HepG2 (cell line): ENCODE measurements around the gene KCNAB3. TPM values are rescaled to one million over a fixed set of nuclear protein-coding genes. Genes with fewer than 3 reads are reported as not detected.

Experiments
- ADNP ChIP-seq: sonication (generic); formaldehyde crosslinking; IDR thresholded peaks from 2 replicates; pipeline ENCODE4 v1.4.0; 2020; ENCODE audit warnings: missing genetic modification reagents
- AKAP8 ChIP-seq: sonication (generic); formaldehyde crosslinking; IDR thresholded peaks from 2 replicates; pipeline ENCODE4 v1.5.1; 2020; ENCODE audit warnings: mild to moderate bottlenecking, missing genetic modification reagents
- ARHGAP35 ChIP-seq: sonication (generic); formaldehyde crosslinking; IDR thresholded peaks from 2 replicates; pipeline ENCODE4 v1.9.0; 2022; ENCODE audit warnings: mild to moderate bottlenecking, inconsistent platforms, moderate library complexity, missing genetic modification reagents, borderline replicate concordance
- ARNT ChIP-seq: fragments of 450-650 bp; IDR thresholded peaks from 2 replicates; pipeline ENCODE4 v1.6.1; 2017
- CHD4 ChIP-seq: fragments of 200-600 bp; sonication (generic); IDR thresholded peaks from 2 replicates; pipeline ENCODE4 v1.7.0; 2017; ENCODE audit warnings: mild to moderate bottlenecking, low read length, borderline replicate concordance
- CREBL2 ChIP-seq: sonication (generic); formaldehyde crosslinking; IDR thresholded peaks from 2 replicates; pipeline ENCODE4 v1.8.1; 2023; ENCODE audit warnings: missing genetic modification reagents, mild to moderate bottlenecking, borderline replicate concordance
- EED ChIP-seq: sonication (generic); formaldehyde crosslinking; IDR thresholded peaks from 2 replicates; pipeline ENCODE4 v1.5.0; 2020; ENCODE audit warnings: mild to moderate bottlenecking, missing genetic modification reagents
- FOXJ3 ChIP-seq: sonication (generic); formaldehyde crosslinking; IDR thresholded peaks from 2 replicates; pipeline ENCODE4 v1.4.0; 2020; ENCODE audit warnings: missing genetic modification reagents, mild to moderate bottlenecking, borderline replicate concordance
- JARID2 ChIP-seq: sonication (generic); formaldehyde crosslinking; IDR thresholded peaks from 2 replicates; pipeline ENCODE4 v1.8.1; 2023; ENCODE audit warnings: missing genetic modification reagents, inconsistent platforms; ENCODE audit not compliant: insufficient replicate concordance
- KDM5B ChIP-seq: sonication (generic); formaldehyde crosslinking; IDR thresholded peaks from 2 replicates; pipeline ENCODE4 v1.4.0; 2020; ENCODE audit warnings: missing genetic modification reagents, mild to moderate bottlenecking, borderline replicate concordance
- KMT2A ChIP-seq: sonication (generic); formaldehyde crosslinking; IDR thresholded peaks from 2 replicates; pipeline ENCODE4 v1.4.0; 2020; ENCODE audit warnings: missing genetic modification reagents
- MAFK ChIP-seq, 2 experiments: IDR thresholded peaks in 1 of 2; conservative IDR thresholded peaks in 1 of 2; 2 replicates each; pipeline ENCODE4 v1.6.1; 2011; ENCODE audit warnings: improper control_type of control experiment in 2 of 2, low read length in 2 of 2
- MXI1 ChIP-seq: IDR thresholded peaks from 3 replicates; pipeline ENCODE4 v1.6.1; 2012; ENCODE audit warnings: low read depth, low read length, inconsistent platforms, borderline replicate concordance
- RORA ChIP-seq: sonication (generic); formaldehyde crosslinking; IDR thresholded peaks from 2 replicates; pipeline ENCODE4 v1.5.0; 2020; ENCODE audit warnings: mild to moderate bottlenecking, missing genetic modification reagents, moderate library complexity
- SCMH1 ChIP-seq: sonication (generic); formaldehyde crosslinking; IDR thresholded peaks from 2 replicates; pipeline ENCODE4 v1.9.0; 2021; ENCODE audit warnings: missing genetic modification reagents, mild to moderate bottlenecking, borderline replicate concordance
- SETDB1 ChIP-seq: sonication (generic); formaldehyde crosslinking; IDR thresholded peaks from 2 replicates; pipeline ENCODE4 v1.5.1; 2020; ENCODE audit warnings: missing genetic modification reagents, mild to moderate bottlenecking, borderline replicate concordance
- SIN3B ChIP-seq: fragments of 150-350 bp; IDR thresholded peaks from 2 replicates; pipeline ENCODE4 v1.6.1; 2014; ENCODE audit warnings: low read length
- SOX5 ChIP-seq: IDR thresholded peaks from 2 replicates; pipeline ENCODE4 v1.6.1; 2016; ENCODE audit warnings: borderline replicate concordance
- TBX3 ChIP-seq: fragments of 450-650 bp; IDR thresholded peaks from 2 replicates; pipeline ENCODE4 v1.6.1; 2017; ENCODE audit warnings: antibody characterized with exemption, mild to moderate bottlenecking, inconsistent platforms, borderline replicate concordance
- TMF1 ChIP-seq: sonication (generic); formaldehyde crosslinking; IDR thresholded peaks from 2 replicates; pipeline ENCODE4 v1.8.1; 2022; ENCODE audit warnings: low read depth, missing genetic modification reagents
- XRCC5 ChIP-seq: fragments of 200-400 bp; formaldehyde crosslinking; optimal IDR thresholded peaks from 2 replicates; pipeline ENCODE3; 2017; ENCODE audit warnings: mild to moderate bottlenecking, low read length
- ZBTB1 ChIP-seq: sonication (generic); formaldehyde crosslinking; IDR thresholded peaks from 2 replicates; pipeline ENCODE4 v1.4.0; 2020; ENCODE audit warnings: missing genetic modification reagents, borderline replicate concordance
- ZMYM3 ChIP-seq: sonication (generic); formaldehyde crosslinking; IDR thresholded peaks from 2 replicates; pipeline ENCODE4 v1.5.1; 2020; ENCODE audit warnings: mild to moderate bottlenecking, missing genetic modification reagents
- ZMYM4 ChIP-seq: sonication (generic); formaldehyde crosslinking; IDR thresholded peaks from 2 replicates; pipeline ENCODE4 v1.8.1; 2023; ENCODE audit warnings: mild to moderate bottlenecking, missing genetic modification reagents
- ZNF124 ChIP-seq: sonication (generic); formaldehyde crosslinking; IDR thresholded peaks from 2 replicates; pipeline ENCODE4 v1.4.0; 2020; ENCODE audit warnings: missing genetic modification reagents
- ZNF280B ChIP-seq: sonication (generic); formaldehyde crosslinking; IDR thresholded peaks from 2 replicates; pipeline ENCODE4 v1.5.0; 2020; ENCODE audit warnings: missing genetic modification reagents, mild to moderate bottlenecking, borderline replicate concordance
- ZNF501 ChIP-seq: sonication (generic); formaldehyde crosslinking; IDR thresholded peaks from 2 replicates; pipeline ENCODE4 v1.5.1; 2020; ENCODE audit warnings: mild to moderate bottlenecking, moderate library complexity, missing genetic modification reagents
- ZNF576 ChIP-seq: sonication (generic); formaldehyde crosslinking; IDR thresholded peaks from 2 replicates; pipeline ENCODE4 v1.4.0; 2020; ENCODE audit warnings: mild to moderate bottlenecking, missing genetic modification reagents
- ZNF737 ChIP-seq: sonication (generic); formaldehyde crosslinking; IDR thresholded peaks from 2 replicates; pipeline ENCODE4 v1.5.0; 2020; ENCODE audit warnings: missing genetic modification reagents, mild to moderate bottlenecking, borderline replicate concordance
- ZNF790 ChIP-seq: sonication (generic); formaldehyde crosslinking; IDR thresholded peaks from 2 replicates; pipeline ENCODE4 v1.8.0; 2022; ENCODE audit warnings: missing genetic modification reagents, mild to moderate bottlenecking, borderline replicate concordance
- polyA plus RNA-seq, 8 experiments: library from polyadenylated mRNA; depleted of rRNA in 3 of 8; stranded (reverse) in 7 of 8; unstranded in 1 of 8; fragments of >200 nt; fragmentation: Illumina TruSeq in 4 of 8; extraction: Trizol in 4 of 8; gene quantifications; 2 replicates each; pipeline versions ENCODE4 v1.2.1 to v1.2.3, GENCODE V29; 2011 to 2016; ENCODE audit warnings: low read depth in 4 of 8, missing spikeins in 1 of 8, mixed read lengths in 1 of 8; ENCODE audit not compliant: insufficient read depth in 1 of 8
- total RNA-seq, 5 experiments: library from RNA; depleted of rRNA; stranded (reverse); fragments of >200 nt; fragmentation: Illumina TruSeq; extraction: Trizol; gene quantifications; 2 replicates each; pipeline ENCODE4 v1.2.3, GENCODE V29; 2016; ENCODE audit warnings: low read depth in 1 of 5

KCNAB3 gene
- total and polyA plus RNA-seq, 2 of the 13 experiments (the other 11 are each of a cell fraction or from before 2014, with no cell fraction given), result 0.29 to 0.88 TPM

DNA sequence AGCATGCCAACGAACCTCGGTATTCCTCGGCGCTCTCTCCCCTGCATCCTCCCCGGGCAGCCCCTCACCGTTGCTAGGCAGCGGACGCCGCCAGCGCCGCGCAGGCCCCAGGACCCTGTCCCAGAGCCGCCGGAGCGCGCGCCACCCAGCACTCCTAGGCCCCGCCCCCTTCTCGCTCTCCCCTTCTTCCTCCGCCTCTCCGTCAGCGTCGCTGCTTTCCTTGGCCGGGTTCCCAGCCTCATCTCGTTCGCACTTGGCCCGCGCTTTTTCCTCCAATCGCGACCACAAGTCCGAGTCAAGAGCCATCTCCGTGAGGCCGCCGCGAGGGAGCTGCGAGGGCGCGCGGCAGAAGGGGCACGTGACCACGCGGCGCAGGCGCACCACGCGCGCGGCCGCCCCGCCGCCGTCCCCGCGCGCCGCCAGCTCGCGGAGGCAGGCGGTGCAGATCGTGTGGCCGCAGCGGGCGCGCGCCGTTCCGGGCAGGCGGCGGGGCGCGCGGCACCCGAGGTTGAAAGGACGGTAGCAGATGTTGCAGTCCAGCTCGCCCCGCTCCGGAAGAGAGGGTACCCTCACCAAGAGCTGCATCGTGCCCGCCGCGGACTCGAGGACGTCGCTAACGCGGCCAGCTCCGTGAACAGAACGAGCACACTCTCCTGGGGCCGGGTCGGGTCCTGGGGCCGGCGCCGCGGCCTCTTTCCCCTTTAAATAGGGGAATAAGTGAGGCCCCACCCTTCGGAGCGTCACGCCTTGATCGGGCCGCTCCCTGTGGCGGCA, 13.9 kb downstream of the KCNAB3 start, which contains the start of gene RNF227 (continued):
- TF ChIP-seq ZNF501 (CRISPR knock-in tag), result no peak; the same call in 1 of the 2 replicates
- TF ChIP-seq ZNF124 (CRISPR knock-in tag), result peak; percentile 62; the same call in 1 of the 2 replicates
- TF ChIP-seq EED, result peak; percentile 76; the same call in 1 of the 2 replicates
- TF ChIP-seq MXI1, result no peak
- no peak for TF ChIP-seq ADNP (CRISPR knock-in tag)
- TF ChIP-seq ZNF790 (CRISPR knock-in tag), result peak; percentile 63; the same call in 1 of the 2 replicates
- TF ChIP-seq ZNF737 (CRISPR knock-in tag), result 0 out of 2 replicates have a peak, but pooled peaks have one; percentile 70
- peak; percentile 84; the same call in 1 of the 2 replicates for TF ChIP-seq ARHGAP35 (CRISPR knock-in tag)
- 0 out of 2 replicates have a peak, but pooled peaks have one; percentile 51 for TF ChIP-seq ZMYM4 (CRISPR knock-in tag)
- peak; percentile 96; the same call in 1 of the 2 replicates for TF ChIP-seq TMF1
- TF ChIP-seq ZNF576 (CRISPR knock-in tag), result peak; percentile 90; the same call in 1 of the 2 replicates
- TF ChIP-seq ARNT, result no peak
- TF ChIP-seq SETDB1 (CRISPR knock-in tag), result no peak
- TF ChIP-seq AKAP8 (CRISPR knock-in tag), result 0 out of 2 replicates have a peak, but pooled peaks have one; percentile 48
- peak; percentile 91 for TF ChIP-seq KDM5B (CRISPR knock-in tag)
- TF ChIP-seq XRCC5, result no peak
- TF ChIP-seq ZMYM3 (CRISPR knock-in tag), result no peak
- no peak for TF ChIP-seq FOXJ3 (CRISPR knock-in tag)
- TF ChIP-seq ZNF280B (CRISPR knock-in tag), result 0 out of 2 replicates have a peak, but pooled peaks have one; percentile 31
- TF ChIP-seq SCMH1, result no peak
- peak; percentile 24; the same call in 1 of the 2 replicates for TF ChIP-seq CREBL2 (CRISPR knock-in tag)
- no peak for TF ChIP-seq JARID2 (CRISPR knock-in tag)
- no peak for TF ChIP-seq MAFK (conservative IDR thresholded peaks at IDR 0.05 in 1 of 2, IDR thresholded peaks at IDR 0.05 in 1 of 2; ENCODE audit: low read length in 2 of 2)
- no peak for TF ChIP-seq RORA (CRISPR knock-in tag)
- TF ChIP-seq SOX5 (CRISPR knock-in tag), result no peak
- TF ChIP-seq SIN3B, result no peak
- TF ChIP-seq CHD4, result no peak
- no peak for TF ChIP-seq TBX3
- TF ChIP-seq ZBTB1 (CRISPR knock-in tag), result no peak
- peak; percentile 65; the same call in 1 of the 2 replicates for TF ChIP-seq KMT2A (CRISPR knock-in tag)
